Ovary (tissue), 3 donors: ENCODE measurements around the gene CAMTA1.

Source experiments
- CTCF ChIP-seq, 3 donors: fragments of 450-650 bp in 2 of 3; fragments of 200-600 bp in 1 of 3; IDR thresholded peaks; one replicate each; pipeline versions ENCODE4 v1.5.1 to v1.8.0; 2016 to 2022; ENCODE audit warnings: antibody characterized with exemption in 3 of 3, mild to moderate bottlenecking in 1 of 3
- EP300 ChIP-seq: sonication (generic); formaldehyde crosslinking; IDR thresholded peaks from one replicate; pipeline ENCODE4 v1.6.1; 2017; ENCODE audit warnings: antibody characterized with exemption
- POLR2A ChIP-seq: fragments of 450-650 bp; IDR thresholded peaks from one replicate; pipeline ENCODE4 v1.6.1; 2017; ENCODE audit warnings: antibody characterized with exemption, mild to moderate bottlenecking, moderate library complexity
- donor health status: DM: no; HTN: no; CAD: no.

- TF ChIP-seq CTCF (IDR thresholded peaks at IDR 0.05) = no peak
- TF ChIP-seq POLR2A = no peak
- TF ChIP-seq EP300 = no peak
Observed at GRCh38 chr1:7227654-7228053, 442.4 kb downstream of the CAMTA1 start.
